GM19467 (cell line): ENCODE measurements around the gene TSC22D3.
"Not testable (repeated sequence)": the region's sequence is repeated elsewhere in the genome, so short reads cannot be mapped to it uniquely, and the experiment has no call there.

Experiments used
- ATAC-seq: cut with Tn5 transposase; IDR thresholded peaks from one replicate; pipeline ENCODE4 v1.9.1; 2021; ENCODE audit warnings: mild to moderate bottlenecking, moderate library complexity; ENCODE audit not compliant: unreplicated experiment

The TSC22D3 gene

DNA sequence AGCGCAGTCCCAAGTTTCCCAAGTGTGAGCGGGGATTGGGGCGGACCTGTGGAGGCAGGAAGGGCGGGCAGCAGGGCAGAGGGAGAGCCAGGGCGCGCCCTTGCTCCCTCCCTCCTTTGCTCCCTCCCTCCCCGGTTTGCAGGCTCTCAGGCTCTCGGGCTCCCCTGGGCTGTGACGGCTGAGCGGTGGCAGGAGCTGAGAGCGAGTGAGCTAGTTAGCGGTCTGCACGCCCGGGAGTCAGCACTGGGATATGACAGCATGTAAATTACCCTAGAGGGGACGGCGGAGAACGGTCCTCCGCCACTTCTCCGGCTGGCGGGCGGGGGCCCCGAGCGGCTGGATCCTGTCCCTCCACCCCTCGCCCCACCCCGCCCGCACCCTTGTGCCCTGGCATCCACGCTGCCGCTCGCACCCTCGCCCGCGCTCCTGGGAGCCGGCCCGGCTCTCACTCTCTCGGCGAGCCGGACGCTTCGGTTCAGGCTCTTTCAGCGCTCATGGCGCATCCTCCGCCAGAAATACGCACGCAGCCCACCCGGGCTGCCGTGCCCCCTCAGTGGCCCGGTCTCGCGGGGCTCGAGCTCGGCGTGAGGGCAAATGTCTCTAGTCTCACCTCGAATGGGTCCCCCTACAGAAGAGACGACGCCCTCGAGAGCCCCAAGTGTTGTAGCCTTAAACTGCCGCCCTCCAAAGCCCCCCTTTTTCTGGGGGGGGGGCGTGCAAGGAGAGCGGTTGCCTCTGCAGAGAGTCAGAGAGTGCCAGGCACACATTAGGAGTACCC, at the start of gene TSC22D3:
Gene TSC22D3, minus strand, starts transcription at position 54 of the 778 bp plus-strand sequence. CDS start 368 bp downstream, outside the sequence.
- ATAC-seq = peak; percentile 63

DNA sequence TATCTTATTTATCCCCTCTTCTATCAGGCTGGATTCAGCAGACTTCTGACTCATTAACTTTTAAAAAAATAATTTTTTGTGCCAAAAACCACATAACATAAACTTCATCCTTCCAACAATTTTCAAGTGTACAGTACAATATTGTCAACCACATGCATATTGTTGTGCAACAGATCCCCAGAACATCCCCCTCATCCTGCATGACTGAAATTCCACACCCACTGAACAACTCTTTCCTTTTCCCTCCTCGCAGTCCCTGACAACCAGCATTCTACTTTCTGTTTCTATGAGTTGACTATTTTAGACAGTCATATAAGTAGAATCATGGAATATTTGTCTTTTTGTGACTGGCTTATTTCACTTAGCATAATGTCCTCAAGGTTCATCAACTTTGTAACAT, 47.9 kb upstream of the TSC22D3 start:
- ATAC-seq = no peak

DNA sequence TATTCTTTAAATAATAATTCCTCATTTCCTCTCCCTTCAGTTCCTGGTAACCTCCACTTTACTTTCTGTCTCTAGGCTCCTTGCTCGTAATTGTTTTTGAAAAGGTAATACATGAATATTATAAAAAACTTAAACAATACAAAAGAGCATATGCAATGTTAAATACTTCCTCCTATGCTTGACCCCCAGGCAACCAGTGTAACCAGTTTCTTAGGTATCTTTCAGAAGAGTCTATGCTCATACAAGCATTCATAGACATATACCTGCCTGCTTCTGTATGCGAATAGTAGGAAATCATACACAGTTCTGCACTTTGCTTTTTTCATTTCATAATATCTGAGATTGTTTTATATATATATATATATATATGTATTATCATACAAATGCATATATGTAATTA, 47.5 kb upstream of the TSC22D3 start:
- no peak for ATAC-seq

DNA sequence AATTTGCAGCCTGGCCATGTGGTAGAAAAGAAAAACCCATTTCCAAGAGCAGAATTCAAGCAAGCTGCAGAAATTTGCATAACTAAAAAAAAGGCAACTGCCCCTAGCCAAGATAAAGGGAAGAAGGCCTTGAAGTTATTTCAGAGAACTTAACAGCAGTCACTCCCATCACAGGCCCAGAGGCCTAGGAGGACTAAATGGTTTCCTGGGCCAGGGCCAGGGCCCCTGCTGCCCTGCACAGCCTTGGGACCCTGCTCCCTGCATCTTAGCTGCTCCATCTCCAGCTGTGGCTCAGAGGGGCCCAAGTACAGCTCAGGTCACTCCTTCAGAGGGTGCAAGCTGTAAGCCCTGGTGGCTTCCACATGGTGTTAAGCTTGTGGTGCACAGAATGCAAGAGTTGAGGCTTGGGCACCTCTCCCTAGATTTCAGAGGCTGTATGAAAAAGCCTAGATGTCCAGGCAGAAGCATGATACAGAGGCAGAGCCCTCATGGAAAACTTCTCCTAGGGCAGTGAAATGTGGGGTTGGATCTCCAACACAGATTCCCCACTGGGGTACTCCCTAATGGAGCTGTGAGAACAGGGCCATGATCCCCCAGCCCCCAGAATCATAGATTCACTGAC, 43.4 kb upstream of the TSC22D3 start:
- no peak for ATAC-seq

DNA sequence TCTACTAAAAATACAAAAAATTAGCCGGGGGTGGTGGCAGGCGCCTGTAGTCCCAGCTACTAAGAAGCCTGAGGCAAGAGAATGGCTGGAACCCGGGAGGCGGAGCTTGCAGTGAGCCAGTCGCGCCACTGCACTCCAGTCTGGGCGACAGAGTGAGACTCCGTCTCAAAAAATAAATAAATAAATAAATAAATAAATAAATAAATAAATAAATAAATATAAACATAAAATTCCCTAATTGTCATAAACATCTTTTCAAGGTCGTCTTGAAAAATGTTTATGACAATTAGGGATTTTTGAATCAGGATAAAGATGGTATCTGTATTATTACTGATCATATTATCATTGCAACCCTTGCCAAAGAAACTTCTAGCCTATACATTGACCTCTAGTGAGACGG, 34.5 kb upstream of the TSC22D3 start:
- ATAC-seq = not testable (repeated sequence)

DNA sequence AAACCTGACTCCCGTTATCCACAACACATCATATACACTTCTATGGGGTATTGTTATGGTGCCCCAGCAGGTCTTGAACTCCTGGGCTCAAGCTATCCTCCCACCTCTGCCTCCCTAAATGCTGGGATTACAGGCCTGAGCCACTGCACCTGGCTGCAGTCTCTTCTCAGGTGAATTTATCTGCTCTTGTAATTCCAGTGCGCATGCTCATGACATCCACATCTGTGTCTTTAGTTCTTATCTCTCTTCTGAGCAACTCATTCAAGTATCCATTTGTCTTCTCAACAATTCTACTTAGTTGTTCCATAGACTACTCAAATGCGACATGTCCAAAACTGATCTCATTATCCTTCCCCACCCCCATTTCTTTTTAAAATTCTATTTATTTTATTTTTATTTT, 29.6 kb upstream of the TSC22D3 start:
- ATAC-seq = no peak

DNA sequence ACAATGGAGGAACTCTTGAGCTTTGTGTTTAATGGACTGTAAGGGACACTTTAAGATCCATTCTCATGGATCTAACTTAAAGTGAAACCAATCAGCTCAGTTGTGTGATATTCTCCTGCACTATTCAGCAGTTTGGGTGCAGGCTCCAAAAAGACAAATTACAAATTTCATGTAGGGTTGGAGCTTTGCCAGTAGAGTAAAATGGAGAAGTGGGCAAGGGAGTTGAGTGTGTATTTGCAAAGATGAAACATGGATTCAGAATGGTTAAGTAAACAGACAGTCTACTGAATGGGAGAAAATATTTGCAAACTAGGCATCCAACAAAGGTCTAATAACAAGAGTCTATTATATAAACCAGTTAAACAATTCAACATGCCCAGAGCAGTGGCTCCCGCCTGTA, 28.8 kb upstream of the TSC22D3 start:
- ATAC-seq = no peak

DNA sequence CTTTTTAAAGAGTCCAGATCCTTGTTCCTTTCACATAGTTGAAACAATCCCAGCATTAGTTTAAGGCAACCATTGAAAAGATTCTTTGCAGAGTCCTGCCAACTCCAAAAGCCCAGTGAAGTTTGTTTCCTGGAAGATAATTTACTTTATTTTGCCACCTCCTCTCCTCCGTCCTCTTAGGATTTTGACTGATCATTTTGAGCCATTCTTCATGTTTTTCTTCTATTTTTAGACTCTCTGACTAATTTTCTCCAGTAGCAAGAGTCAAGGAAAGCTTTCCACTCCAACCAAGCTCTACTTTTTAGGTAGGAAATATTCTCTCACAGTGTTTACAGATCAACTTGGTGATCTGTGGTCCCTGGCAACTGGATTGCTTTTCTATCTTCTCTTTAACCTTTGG, 12.2 kb upstream of the TSC22D3 start:
- ATAC-seq = no peak

DNA sequence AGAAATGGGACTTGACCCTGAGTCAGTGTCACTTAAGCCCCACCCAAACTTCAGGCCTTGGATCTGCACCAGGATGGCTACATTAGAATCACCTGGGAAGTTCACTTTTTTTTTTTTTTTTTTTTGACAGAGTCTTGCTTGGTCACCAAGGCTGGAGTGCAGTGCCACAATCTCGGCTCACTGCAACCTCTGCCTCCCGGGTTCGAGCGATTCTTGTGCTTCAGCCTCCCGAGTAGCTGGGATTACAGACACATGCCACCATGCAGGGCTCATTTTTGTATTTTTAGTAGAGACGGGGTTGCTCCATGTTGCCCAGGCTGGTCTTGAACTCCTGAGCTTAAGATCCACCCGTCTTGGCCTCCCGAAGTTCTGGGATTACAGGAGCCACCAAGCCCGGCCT, 4.9 kb upstream of the TSC22D3 start:
- ATAC-seq = no peak

DNA sequence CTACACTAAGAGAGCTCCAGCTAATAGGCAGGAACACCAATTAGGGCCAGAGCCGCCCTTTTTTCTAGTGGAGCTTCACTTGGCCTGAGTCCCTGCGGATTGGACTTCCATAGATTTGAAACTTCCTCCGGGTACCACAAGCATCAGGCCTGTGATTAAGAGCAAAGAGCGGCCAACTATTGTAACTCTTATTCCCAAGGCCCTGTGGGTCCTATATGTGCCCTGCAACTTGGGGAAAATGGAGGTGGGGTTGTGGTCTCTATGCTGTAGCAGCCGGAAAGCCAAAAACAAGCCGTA, 1.9 kb upstream of the TSC22D3 start, which contains the start of gene NCBP2L:
Gene NCBP2L, plus strand, starts transcription at position 198 of the 297 bp plus-strand sequence. CDS start 16,488 bp downstream, outside the sequence.
- no peak for ATAC-seq

DNA sequence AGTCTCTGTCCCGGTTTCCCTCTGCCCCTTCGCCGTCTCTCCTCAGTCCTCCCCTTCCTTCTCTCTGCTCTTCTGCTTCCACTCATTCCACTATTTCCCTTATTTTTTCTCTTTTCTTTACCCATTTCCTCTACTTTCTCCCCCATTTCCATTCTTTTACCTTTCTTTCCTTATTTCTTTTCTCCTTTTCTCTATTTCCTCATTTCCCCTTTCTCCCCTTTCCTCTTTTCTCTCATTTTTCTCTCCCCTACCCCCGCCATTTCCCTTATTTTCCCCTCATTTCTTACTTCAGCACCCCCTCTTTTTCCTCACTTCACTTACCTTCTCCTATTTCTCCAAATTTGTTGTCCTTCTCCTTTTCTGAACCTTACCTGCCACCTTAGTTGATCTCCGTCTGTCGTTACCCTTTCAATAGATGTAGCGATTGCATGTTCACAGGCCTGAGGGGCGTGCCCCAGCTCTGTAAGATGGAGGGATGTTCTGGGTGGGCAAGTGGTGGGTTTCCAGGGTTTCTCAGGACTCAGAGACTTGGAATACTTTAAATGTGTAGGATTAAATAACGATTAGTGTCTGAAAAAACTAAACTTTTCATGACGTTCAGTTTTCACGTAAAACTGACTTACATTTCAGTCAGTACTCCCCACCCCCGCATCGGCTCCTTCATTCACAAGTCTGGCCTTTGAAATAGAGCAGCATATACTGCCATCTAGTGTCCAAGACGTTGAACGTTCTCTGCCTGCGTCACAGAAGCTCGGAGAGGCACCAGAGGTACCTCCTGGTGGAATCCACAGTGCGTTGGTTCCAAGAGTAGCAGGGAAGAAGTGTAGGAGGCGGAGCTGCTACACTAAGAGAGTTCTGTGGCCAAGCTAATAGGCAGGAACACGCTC, 1.3 kb upstream of the TSC22D3 start:
- peak; percentile 78 for ATAC-seq

DNA sequence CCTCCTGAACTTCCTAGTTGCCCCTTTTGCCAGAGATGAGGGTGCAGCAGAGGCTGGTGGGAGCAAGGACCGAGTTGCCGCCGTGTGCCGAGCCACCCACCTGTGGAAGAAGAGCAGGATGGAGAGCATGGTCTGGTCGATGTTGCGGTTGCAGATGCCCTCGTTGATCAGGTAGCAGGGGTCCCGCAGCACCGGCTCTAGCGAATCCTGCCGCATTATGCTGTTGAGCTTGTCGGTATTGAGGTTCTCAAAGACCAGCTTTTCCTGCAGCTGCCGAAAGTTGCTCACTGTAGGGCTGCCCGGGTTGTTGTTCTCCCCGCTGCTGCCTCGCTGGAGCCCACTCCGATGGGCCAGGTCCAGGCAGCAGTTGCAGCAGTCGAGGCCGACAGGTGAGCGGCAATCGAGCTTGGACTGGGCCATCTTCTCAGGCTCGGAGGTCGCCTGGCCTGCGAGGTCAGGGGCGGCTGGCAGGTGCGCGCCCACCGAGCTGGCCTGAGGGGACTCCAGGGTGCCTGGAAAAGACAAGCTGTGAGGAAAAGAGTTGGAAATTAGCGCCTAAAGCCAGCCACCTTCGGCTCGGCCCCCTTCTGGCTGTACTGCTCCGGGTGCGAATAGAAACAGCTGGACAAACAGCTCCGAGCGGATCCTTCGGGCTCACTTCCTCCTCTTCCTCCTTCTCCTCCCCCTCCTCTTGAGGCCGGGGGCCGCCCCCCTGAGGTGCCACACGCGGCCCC, 420 bp downstream of the TSC22D3 start:
- ATAC-seq = no peak

DNA sequence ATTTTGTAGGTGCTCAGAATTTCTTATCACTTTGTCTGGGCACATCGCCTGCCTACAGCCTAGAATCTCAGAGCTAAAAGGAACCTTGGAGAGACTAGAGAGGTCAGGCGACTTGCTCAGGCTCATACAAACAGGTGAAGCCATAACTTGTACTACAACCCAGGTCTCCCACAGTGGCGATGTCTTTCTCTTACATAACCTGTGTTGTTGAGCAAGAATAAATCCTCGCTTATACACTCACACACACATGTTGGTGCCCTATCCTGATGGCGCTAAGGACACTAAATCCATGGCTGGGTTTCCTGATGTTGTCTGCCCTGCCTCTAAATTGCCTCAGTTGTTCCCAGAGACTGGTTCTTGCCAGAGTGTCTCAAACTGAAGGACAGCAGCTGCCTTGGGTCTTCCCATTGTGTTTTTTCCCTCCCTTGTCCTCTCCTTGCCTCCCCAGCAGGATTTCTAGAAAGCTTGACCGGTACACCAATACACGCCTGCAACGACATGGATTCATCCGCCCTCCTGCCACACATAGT, 1.6 kb downstream of the TSC22D3 start:
- no peak for ATAC-seq

DNA sequence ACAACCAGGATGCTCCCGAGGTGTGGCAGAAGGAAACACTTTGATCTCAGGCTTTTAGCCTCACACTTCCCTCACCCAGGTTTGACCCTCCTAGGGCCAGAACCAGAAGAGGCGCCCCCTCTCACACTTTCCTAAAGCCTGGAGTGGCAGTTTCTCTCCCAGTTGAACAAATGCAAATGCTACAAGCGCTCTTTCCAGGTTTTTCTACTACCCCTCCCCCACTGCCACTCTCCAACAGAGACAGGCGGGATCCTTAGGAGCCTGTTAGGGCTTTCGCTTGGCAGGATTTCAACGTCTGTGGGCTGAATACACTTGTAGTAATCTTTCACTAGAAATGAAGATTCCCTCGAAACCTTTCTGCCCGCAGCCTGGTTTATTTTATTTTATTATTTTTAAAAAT, 2.4 kb downstream of the TSC22D3 start:
- ATAC-seq = no peak

DNA sequence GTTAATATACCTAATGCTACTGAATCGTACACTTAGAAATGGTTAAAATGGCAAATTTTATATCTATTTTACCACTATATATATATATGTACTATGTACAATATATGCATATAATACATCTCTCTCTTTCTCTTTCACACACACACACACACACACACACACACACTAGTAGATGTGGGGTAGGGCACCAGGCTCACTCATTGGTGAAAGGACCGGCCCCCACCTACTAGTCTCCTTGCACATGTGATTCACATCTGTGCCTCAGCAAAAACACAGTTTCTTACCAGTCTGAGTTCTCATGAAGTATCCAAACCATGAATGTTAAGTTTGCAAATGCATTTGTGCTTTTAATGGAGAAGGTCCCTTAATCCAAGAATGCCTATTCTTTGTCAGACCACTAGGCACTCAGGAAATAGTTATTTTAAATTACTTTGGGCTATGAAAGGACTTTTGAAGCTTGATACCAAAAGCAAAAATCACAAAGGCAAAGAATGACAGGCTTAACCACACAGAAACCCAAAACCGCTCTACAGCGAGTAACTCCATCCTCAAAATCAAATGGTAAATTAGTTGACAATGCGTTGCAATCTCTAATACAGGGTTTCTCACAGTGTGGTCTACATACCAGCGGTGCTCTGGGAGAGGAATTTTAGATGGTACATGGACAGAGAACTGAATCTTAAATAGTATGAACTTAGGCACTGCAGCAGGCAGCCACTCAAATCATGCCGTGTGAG, 5.8 kb downstream of the TSC22D3 start:
- ATAC-seq = no peak

DNA sequence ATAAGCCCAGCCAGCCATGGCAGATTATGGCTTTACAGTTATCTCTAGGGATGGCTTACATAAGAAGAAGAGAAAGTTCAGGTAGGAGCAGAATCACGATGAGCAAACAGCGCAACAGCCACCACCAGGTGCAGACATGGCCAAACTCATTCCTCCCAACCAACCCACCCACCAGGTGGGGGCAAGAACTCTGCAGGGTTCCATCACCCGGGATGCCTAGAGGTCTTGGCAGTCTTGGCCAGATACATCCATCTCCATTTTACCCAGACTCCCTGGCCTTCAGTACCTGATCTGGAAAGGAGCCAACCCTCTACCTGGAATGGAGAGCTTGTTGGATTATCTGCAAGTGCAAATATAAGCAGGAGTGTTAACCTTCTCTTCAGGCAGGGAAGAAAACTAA, 7.5 kb downstream of the TSC22D3 start:
- ATAC-seq = no peak

DNA sequence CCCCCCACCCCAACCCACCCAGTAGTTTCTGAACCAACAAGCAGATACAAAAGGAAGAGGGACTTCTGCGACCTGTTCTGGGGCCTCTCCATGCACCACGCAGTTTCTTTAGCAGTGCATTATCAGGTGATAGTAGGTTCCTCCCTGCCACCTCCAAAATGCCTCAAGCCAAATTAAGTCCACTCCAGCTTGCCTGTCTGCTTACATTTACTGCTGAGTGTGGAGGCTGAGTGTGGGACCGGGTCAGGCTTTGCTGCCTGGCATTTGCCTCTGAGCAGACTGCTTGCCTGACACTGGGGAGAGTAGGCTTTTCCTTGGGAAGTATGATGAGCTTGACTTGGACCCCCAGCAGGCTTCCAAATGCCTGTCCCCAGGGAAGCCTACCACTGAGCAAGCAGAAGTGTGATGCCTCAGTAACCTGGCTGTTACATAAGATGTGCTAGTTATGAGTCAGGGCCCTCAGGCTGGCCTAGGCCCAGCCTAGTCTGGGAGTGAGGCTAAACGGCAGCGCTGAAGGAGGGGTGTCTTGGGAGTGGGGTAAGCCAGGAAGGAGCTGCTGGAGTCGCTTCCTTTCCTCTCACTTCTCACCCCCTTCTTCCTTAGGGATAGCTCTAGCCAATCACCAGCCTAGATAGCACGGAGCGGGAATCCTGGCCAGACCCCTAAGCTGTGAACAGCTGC, 9.0 kb downstream of the TSC22D3 start:
- ATAC-seq = no peak

DNA sequence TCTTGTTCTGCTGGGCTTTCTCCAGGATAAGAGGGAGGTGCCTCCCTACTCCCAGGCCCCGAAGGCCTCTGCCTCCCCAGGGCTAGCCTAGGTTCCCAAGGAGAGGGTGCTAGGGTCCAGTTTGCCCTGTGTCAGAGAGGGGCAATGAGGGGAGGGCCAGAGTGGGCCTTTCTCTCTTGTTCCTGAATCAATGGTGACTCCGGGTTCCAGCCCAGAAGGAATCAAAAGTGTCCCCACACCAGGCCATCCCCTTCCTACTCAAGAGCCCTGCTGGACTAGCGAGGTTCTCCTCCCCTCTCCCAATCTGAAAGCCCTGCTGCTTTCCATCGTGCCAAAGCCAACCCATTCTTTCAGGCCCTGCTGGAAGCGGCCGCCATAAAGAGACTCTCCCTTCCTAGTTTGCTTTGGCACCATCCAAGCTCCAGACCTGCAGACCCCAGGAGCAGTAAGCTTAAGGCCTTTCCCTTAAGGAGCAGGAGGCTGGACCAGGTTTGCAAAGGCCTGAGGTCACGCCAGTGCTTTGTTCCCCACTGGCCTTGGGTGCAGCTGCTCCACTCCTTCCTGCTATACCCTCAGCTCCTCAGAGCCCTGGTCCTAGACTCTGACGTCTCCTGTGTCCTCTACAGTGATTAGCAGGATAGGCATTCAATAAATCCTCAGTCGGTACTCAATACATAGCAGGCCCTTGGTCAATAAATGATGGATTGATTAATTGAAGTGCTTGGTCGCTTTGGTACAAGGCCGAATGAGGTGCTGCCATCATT, 10.6 kb downstream of the TSC22D3 start:
- no peak for ATAC-seq

DNA sequence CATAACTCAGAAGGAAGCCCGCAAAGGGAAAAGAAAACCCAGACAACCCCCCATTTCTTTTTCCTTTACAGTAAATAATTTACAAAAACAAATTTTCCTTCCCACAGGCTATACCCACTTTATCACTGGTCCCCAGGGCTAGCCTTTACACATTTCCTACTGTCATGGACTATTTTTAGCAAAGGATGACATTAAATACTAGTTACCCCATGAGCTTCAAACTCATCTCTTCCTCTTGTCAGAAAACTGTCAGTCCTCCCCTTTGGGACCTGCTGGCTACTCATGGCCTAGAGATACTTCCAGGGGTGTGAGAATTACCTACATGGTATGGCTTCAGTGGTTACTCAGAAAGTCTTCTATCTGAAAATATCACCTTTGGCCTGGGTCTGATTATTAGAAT, 11.9 kb downstream of the TSC22D3 start:
- ATAC-seq = no peak
